Thyroid gland (tissue), 4 donors: ENCODE results near the gene HS3ST3A1. TPM values are rescaled to one million over a fixed set of nuclear protein-coding genes. Genes with fewer than 3 reads are reported as not detected.

Experiments used
- DNase-seq, 2 donors: peaks; one replicate each; pipeline ENCODE4 v3.0.0-alpha.2; 2019
- H3K27ac ChIP-seq, 3 donors: fragments of 200-600 bp; sonication (generic); 1 replicate in 2 of 3; 2 replicates in 1 of 3; pipeline ENCODE4 v1.5.1; 2016 to 2019; ENCODE audit warnings: mild to moderate bottlenecking in 1 of 3, moderate library complexity in 1 of 3
- H3K27me3 ChIP-seq: fragments of 200-600 bp; sonication (generic); one replicate; pipeline ENCODE4 v1.5.1; 2019
- H3K36me3 ChIP-seq, 2 donors: fragments of 200-600 bp; sonication (generic); one replicate each; pipeline ENCODE4 v1.5.1; 2016 to 2019
- H3K4me1 ChIP-seq, 2 donors: fragments of 200-600 bp; sonication (generic); one replicate each; pipeline ENCODE4 v1.5.1; 2017 to 2019
- H3K4me3 ChIP-seq, 3 donors: fragments of 200-600 bp; sonication (generic); replicated peaks in 1 of 3; 1 replicate in 2 of 3; 2 replicates in 1 of 3; pipeline ENCODE4 v1.5.1; 2016; ENCODE audit warnings: mild to moderate bottlenecking in 1 of 3
- H3K9me3 ChIP-seq: fragments of 200-600 bp; sonication (generic); one replicate; pipeline ENCODE4 v1.5.1; 2017
- POLR2A ChIP-seq, 2 donors: fragments of 450-650 bp; IDR thresholded peaks; one replicate each; pipeline ENCODE4 v1.6.1; 2017; ENCODE audit warnings: antibody characterized with exemption in 2 of 2, mild to moderate bottlenecking in 2 of 2, moderate library complexity in 1 of 2
- WGBS, 2 donors: methylation state at CpG; one replicate each; pipeline ENCODE4 v1.1.5; 2017; 5-methylcytosine and 5-hydroxymethylcytosine counted together
- intact Hi-C: fragments of 100-400 bp; cut with DNase I; formaldehyde crosslinking; loops from one replicate; pipeline ENCODE4 v1.15.1; 2023
- total RNA-seq, 4 donors: library from RNA; depleted of rRNA; stranded (reverse); fragments of >200 nt; gene quantifications; one replicate each; pipeline ENCODE4 v1.2.3, GENCODE V29; 2016
- TF ChIP-seq, protein P1 (sequence below), 6 experiments: fragments of 200-600 bp in 3 of 6; fragments of 450-650 bp in 3 of 6; sonication (generic) in 3 of 6; IDR thresholded peaks; one replicate each; pipeline ENCODE4 v1.5.1; 2016 to 2019; ENCODE audit warnings: antibody characterized with exemption in 6 of 6, mild to moderate bottlenecking in 2 of 6, inconsistent platforms in 1 of 6, moderate library complexity in 1 of 6

The HS3ST3A1 gene
- total RNA-seq, 4 donors from 2014 or later: 0.98 to 2.1 (median 1.8) TPM

DNA sequence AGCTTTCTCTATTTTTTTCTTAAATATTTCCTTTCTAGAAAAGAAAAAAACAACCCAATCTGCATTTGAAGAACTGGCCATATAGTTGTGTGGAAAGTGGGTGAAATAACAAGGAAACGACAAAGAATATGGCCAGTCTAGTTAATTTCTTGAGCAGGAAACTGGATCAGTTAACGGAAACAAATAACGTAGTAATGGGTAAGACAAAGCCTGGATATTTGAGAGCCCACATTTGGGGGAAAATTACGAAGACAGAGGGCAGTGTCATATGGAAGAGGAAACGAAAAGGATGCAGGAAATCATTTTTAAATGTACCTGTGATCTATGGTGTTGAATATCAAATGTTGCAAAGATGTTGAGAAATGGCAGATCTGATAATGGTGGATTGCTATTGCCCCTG is 78.6 kb downstream of the HS3ST3A1 start:
- WGBS, 2 donors: 90% methylated on average over 5 of the region's 5 CpGs
- H3K27ac ChIP-seq: no peak overlapping the region
- intact Hi-C loops: no loop called here
- peaks cover 0 to 2% of the 10 kb centered on the region in 2 donors for H3K4me1 ChIP-seq
- no peak for DNase-seq
- TF ChIP-seq, protein P1, sequence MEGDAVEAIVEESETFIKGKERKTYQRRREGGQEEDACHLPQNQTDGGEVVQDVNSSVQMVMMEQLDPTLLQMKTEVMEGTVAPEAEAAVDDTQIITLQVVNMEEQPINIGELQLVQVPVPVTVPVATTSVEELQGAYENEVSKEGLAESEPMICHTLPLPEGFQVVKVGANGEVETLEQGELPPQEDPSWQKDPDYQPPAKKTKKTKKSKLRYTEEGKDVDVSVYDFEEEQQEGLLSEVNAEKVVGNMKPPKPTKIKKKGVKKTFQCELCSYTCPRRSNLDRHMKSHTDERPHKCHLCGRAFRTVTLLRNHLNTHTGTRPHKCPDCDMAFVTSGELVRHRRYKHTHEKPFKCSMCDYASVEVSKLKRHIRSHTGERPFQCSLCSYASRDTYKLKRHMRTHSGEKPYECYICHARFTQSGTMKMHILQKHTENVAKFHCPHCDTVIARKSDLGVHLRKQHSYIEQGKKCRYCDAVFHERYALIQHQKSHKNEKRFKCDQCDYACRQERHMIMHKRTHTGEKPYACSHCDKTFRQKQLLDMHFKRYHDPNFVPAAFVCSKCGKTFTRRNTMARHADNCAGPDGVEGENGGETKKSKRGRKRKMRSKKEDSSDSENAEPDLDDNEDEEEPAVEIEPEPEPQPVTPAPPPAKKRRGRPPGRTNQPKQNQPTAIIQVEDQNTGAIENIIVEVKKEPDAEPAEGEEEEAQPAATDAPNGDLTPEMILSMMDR (IDR thresholded peaks at IDR 0.05): no peak
- no peak for TF ChIP-seq POLR2A (IDR thresholded peaks at IDR 0.05)
- H3K36me3 ChIP-seq: no peaks in the 10 kb centered on the region
- no peaks in the 10 kb centered on the region for H3K9me3 ChIP-seq
- no peaks in the 10 kb centered on the region for H3K27me3 ChIP-seq
- H3K4me3 ChIP-seq: no peak overlapping the region

DNA sequence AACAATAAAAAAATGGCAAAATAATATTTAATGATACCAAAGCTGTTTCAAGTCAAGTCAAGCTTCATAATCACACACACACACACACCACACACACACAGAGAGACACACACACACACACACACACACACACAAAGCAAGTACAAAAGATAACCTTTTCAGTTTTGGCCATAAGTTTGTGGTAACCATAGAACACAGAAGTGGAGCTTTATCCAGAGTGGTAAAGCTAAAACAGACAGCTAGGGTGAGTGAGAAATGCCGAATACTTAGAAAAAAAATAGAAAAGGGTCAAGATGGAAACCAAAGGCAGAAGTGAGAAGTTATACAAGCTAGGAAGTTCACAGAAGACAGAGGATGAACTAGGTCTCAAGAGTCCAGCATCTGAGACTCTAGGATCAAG is 79.0 kb downstream of the HS3ST3A1 start:
- 90 to 92% methylated on average over 1 of the region's 1 CpG for WGBS, 2 donors

DNA sequence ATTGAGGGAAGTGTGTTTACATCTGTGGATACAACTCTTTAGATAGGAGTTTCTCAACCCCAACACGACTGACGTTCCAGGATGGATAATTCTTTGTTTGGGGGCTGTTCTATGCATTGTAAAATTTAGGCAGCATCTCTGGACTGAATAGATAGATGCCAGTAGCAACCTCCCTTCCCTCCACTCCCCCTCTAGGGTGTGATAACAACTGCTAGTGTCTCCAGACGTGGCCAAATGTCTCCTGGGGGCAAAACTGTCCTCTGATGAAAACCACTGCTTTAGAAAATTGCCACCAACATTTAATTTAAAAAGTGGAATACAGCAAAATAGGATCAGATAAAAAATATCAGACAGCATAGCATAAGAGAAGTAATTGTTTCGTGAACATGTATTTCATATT is 79.9 kb downstream of the HS3ST3A1 start:
- no peak overlapping the region for H3K4me3 ChIP-seq
- WGBS, 2 donors: 89 to 93% methylated on average over 4 of the region's 4 CpGs
- no peak overlapping the region for H3K27ac ChIP-seq
- no peak for DNase-seq
- peaks cover 0 to 2% of the 10 kb centered on the region in 2 donors for H3K4me1 ChIP-seq
- H3K9me3 ChIP-seq: no peaks in the 10 kb centered on the region
- H3K27me3 ChIP-seq: no peaks in the 10 kb centered on the region
- no peaks in the 10 kb centered on the region for H3K36me3 ChIP-seq
- TF ChIP-seq, protein P1 (IDR thresholded peaks at IDR 0.05): no peak
- no peak for TF ChIP-seq POLR2A (IDR thresholded peaks at IDR 0.05)
- intact Hi-C loops: no loop called here

More for the DNA sequence above, 79.0 kb downstream of the HS3ST3A1 start:
- Histone ChIP-seq H3K27ac (no peak overlapping the region), H3K9me3 (no peaks in the 10 kb centered on the region), H3K4me3 (no peak overlapping the region), H3K27me3 (no peaks in the 10 kb centered on the region), H3K36me3 (no peaks in the 10 kb centered on the region), H3K4me1 (peaks cover 0 to 2% of the 10 kb centered on the region in 2 donors)
- TF ChIP-seq, protein P1 (IDR thresholded peaks at IDR 0.05): no peak
- no peak for TF ChIP-seq POLR2A (IDR thresholded peaks at IDR 0.05)
- intact Hi-C loops: no loop called here
- DNase-seq: no peak

DNA sequence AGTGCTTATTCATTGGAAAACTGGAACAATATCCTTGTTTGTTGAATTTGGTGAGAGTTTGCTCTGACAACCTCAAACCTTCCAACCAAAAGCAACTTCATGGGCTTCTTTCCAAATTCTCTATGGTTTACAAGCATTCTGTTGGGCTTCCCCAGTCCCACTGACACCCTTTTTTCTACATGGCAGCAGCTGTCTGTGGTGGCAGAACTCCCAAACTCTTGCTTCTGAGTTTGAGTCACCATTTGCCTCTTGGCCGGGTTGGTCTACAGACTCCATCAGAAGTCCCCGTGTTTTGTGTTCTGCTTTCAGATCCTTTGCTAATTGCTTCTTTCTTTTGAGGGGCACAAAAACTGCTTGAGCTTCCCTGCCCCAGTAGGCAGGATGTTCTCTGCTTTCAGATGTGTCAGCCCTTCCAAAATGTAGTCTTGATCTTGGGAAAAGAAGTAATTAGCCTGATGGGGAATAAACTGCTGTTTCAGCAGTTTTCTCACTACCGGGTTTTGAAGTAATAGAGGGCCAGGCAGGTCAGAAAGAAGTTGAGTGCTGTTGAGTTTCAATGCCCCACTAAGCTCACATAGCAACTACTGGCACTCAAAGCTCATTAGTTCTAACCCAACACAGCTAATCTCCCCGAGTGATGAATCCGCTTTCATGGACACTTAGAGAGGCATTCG is 80.7 kb downstream of the HS3ST3A1 start:
- TF ChIP-seq, protein P1 (IDR thresholded peaks at IDR 0.05): no peak
- no peak for TF ChIP-seq POLR2A (IDR thresholded peaks at IDR 0.05)
- no peaks in the 10 kb centered on the region for H3K36me3 ChIP-seq
- intact Hi-C loops: no loop called here
- no peaks in the 10 kb centered on the region for H3K9me3 ChIP-seq
- 40 to 48% methylated on average over 6 of the region's 6 CpGs for WGBS, 2 donors
- H3K4me3 ChIP-seq: no peak overlapping the region
- DNase-seq: no peak
- H3K27ac ChIP-seq: no peak overlapping the region
- peaks cover 0 to 2% of the 10 kb centered on the region in 2 donors for H3K4me1 ChIP-seq
- no peaks in the 10 kb centered on the region for H3K27me3 ChIP-seq

DNA sequence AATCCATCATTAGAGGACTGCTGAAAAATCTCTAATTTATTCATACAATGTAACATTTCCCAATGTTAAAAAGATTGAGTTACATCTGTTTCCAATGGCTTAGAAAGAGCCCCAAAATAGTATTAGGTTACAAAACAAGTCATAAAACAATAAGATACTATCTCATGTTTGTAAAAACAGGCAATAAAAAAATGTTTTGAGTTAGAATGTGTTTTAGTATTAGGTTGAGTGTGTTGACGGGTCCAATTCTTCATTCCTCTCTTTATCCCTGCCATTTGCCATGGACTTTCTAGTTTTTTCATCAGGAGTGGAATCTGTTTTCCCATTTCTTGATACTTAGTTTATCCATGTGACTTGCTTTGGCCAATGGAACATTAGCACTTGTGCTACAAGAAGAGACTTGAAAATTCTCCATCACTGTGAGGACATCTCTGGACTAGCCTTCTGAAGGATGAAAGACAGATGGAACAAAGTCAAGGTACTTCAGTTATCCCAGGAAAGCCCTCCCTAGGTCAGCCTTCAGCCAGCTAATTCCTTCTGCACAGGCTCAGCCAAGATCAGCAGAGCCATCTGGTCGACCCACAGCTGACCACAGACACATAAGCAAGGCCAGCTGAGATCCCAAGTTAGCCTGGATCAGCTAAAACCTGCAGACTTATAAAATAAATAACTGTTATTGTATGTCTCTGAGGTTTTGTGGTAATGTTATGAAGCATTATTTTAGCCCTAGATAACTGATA is 83.3 kb downstream of the HS3ST3A1 start:
- H3K9me3 ChIP-seq: no peaks in the 10 kb centered on the region
- WGBS, 2 donors: 71 to 84% methylated on average over 2 of the region's 2 CpGs
- no peak overlapping the region for H3K4me3 ChIP-seq
- TF ChIP-seq POLR2A (IDR thresholded peaks at IDR 0.05): no peak
- TF ChIP-seq, protein P1 (IDR thresholded peaks at IDR 0.05): no peak
- no peaks in the 10 kb centered on the region for H3K36me3 ChIP-seq
- intact Hi-C loops: no loop called here
- no peak for DNase-seq
- H3K27me3 ChIP-seq: no peaks in the 10 kb centered on the region
- H3K27ac ChIP-seq: no peak overlapping the region
- peaks cover 0 to 2% of the 10 kb centered on the region in 2 donors for H3K4me1 ChIP-seq
